Progenitor cell of endocrine pancreas (in vitro differentiated cells): ENCODE measurements around the gene MEIS2. TPM values are rescaled to one million over a fixed set of nuclear protein-coding genes. Genes with fewer than 3 reads are reported as not detected.

Source experiments
- DNase-seq: peaks from one replicate; pipeline ENCODE4 v3.0.0; 2021; ENCODE audit warnings: low spot score; ENCODE audit not compliant: unreplicated experiment
- H3K27ac Mint-ChIP-seq: 2 replicates; pipeline ENCODE4 v1.8.0; 2021; ENCODE audit warnings: mild to moderate bottlenecking, moderate library complexity, mixed read lengths
- H3K27me3 Mint-ChIP-seq: 2 replicates; pipeline ENCODE4 v1.8.0; 2021; ENCODE audit warnings: mixed read lengths
- H3K36me3 Mint-ChIP-seq: 2 replicates; pipeline ENCODE4 v1.8.0; 2022; ENCODE audit warnings: mixed read lengths; ENCODE audit not compliant: insufficient read depth
- H3K4me1 Mint-ChIP-seq: 2 replicates; pipeline ENCODE4 v1.8.0; 2021; ENCODE audit warnings: low read depth, mixed read lengths
- H3K4me3 Mint-ChIP-seq: 2 replicates; pipeline ENCODE4 v1.8.0; 2021; ENCODE audit warnings: low read depth, mild to moderate bottlenecking, moderate library complexity, mixed read lengths
- H3K9me3 Mint-ChIP-seq: 2 replicates; pipeline ENCODE4 v1.8.0; 2021; ENCODE audit warnings: low read depth, mixed read lengths
- total RNA-seq: library from RNA; stranded (reverse); gene quantifications from 2 replicates; pipeline ENCODE4 v1.2.1, GENCODE V29; 2021
- TF ChIP-seq, protein P1 (sequence below): fragments of 200-600 bp; sonication (generic); IDR thresholded peaks from one replicate; pipeline ENCODE4 v1.5.0; 2021; ENCODE audit warnings: antibody characterized with exemption, mild to moderate bottlenecking; ENCODE audit not compliant: unreplicated experiment

MEIS2 gene
- total RNA-seq, 1 donor from 2014 or later = 133 TPM

DNA sequence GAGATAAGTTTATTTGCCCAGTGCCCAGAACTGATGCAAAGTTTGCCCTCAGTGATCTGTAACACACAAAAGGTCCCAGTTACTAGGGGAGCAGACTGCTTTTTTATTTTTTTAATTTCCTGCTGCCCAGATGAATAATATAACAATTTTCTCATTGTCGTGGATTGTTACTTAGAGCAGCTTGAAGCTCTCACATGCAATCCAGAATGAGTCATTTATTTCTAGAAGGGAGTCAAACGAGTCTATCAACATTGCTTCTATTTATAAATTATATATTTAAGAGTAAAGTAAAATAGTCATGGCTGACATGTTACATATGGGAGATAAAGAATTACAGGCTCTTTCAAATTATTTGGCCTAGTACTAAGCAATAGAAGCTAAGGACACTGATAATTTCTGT is 41.3 kb downstream of the MEIS2 start:
- Mint-ChIP-seq H3K4me3 (no peak overlapping the region), H3K27me3 (no peaks in the 10 kb centered on the region), H3K36me3 (peaks cover 16% of the 10 kb centered on the region), H3K27ac (peak overlapping the region; percentile 89), H3K4me1 (peaks cover 41% of the 10 kb centered on the region), H3K9me3 (no peaks in the 10 kb centered on the region)
- TF ChIP-seq, protein P1, sequence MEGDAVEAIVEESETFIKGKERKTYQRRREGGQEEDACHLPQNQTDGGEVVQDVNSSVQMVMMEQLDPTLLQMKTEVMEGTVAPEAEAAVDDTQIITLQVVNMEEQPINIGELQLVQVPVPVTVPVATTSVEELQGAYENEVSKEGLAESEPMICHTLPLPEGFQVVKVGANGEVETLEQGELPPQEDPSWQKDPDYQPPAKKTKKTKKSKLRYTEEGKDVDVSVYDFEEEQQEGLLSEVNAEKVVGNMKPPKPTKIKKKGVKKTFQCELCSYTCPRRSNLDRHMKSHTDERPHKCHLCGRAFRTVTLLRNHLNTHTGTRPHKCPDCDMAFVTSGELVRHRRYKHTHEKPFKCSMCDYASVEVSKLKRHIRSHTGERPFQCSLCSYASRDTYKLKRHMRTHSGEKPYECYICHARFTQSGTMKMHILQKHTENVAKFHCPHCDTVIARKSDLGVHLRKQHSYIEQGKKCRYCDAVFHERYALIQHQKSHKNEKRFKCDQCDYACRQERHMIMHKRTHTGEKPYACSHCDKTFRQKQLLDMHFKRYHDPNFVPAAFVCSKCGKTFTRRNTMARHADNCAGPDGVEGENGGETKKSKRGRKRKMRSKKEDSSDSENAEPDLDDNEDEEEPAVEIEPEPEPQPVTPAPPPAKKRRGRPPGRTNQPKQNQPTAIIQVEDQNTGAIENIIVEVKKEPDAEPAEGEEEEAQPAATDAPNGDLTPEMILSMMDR = no peak
- DNase-seq = no peak

DNA sequence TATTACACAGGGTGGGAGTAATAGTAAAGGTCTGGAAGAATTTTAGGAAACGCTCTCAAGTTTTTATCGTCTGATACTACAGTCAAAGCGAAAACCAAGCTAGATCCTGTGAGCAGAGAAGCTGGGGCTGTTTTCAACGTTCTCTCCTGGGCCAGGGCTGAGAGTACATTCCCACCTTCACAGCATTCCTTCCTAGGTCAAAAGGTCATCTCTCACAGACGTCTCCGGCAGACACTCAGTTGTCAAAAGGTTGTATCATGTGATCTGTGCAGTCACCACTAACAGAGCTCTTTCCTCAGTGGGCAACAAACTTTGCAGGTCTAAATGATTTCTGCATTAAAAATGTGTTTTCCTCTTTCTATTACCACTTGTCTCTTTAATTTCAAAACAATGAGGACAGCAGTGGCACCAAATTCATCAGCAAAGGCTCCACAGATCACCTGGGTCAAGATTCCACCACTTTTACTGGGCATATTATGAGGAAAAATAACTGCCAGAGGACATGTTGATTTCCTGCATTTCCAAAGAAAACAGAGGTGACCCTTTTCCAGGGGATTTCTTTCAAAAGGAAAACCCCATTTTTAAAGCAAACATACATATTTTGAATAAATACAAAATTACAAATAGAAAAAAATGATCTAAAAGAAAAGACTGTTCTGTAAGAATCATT is 41.9 kb downstream of the MEIS2 start:
- peaks cover 41% of the 10 kb centered on the region for H3K4me1 Mint-ChIP-seq
- no peaks in the 10 kb centered on the region for H3K9me3 Mint-ChIP-seq
- peaks cover 16% of the 10 kb centered on the region for H3K36me3 Mint-ChIP-seq
- no peak for DNase-seq
- no peaks in the 10 kb centered on the region for H3K27me3 Mint-ChIP-seq
- peak overlapping the region; percentile 95 for H3K27ac Mint-ChIP-seq
- TF ChIP-seq, protein P1 = no peak
- H3K4me3 Mint-ChIP-seq = peak overlapping the region; percentile 27

DNA sequence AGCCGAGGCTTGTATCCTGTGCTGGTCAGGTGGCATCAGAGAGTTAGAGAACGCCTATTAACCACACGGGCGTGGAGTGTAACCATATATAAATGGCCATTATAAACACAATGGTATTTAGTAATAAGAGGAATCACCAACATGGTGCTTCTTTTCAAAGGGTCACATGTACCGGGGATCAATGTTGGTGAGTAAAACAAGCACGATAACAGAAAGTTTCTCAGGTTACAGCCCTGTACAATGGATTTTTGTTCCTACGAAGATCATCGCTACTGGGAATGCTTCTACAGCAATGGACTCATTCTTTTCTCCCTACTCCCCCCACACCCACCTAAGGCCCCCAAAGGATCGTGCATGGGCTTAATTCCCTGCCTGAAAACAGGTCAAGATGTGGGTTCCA is 42.5 kb downstream of the MEIS2 start:
- Mint-ChIP-seq H3K9me3 (no peaks in the 10 kb centered on the region), H3K27ac (peak overlapping the region; percentile 95), H3K27me3 (no peaks in the 10 kb centered on the region), H3K4me1 (peaks cover 41% of the 10 kb centered on the region), H3K36me3 (peaks cover 15% of the 10 kb centered on the region), H3K4me3 (peak overlapping the region; percentile 27)
- no peak for DNase-seq
- TF ChIP-seq, protein P1 = no peak

DNA sequence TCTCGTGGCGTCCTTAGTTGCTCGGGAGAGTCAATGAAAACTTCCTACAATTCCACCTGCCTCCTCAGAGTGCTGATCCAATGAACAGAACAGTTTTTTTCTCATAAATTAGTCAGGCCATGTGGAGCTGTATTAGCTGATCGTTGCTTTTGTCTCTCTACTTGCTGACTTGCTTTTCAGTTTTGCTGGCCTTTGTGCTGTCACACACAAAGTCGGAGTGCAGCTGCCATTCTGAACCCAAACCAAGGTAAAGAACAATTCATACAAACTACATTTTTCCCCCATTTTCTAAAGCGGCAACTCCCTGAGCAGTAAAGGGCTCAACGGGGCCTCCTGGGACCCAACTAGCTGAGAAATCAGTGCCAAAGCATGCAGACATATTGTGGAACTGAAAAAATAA is 43.1 kb downstream of the MEIS2 start:
- TF ChIP-seq, protein P1 = no peak
- Mint-ChIP-seq H3K36me3 (peaks cover 16% of the 10 kb centered on the region), H3K4me3 (no peak overlapping the region), H3K27ac (peak overlapping the region; percentile 95), H3K27me3 (no peaks in the 10 kb centered on the region), H3K9me3 (no peaks in the 10 kb centered on the region), H3K4me1 (peaks cover 41% of the 10 kb centered on the region)
- no peak for DNase-seq

DNA sequence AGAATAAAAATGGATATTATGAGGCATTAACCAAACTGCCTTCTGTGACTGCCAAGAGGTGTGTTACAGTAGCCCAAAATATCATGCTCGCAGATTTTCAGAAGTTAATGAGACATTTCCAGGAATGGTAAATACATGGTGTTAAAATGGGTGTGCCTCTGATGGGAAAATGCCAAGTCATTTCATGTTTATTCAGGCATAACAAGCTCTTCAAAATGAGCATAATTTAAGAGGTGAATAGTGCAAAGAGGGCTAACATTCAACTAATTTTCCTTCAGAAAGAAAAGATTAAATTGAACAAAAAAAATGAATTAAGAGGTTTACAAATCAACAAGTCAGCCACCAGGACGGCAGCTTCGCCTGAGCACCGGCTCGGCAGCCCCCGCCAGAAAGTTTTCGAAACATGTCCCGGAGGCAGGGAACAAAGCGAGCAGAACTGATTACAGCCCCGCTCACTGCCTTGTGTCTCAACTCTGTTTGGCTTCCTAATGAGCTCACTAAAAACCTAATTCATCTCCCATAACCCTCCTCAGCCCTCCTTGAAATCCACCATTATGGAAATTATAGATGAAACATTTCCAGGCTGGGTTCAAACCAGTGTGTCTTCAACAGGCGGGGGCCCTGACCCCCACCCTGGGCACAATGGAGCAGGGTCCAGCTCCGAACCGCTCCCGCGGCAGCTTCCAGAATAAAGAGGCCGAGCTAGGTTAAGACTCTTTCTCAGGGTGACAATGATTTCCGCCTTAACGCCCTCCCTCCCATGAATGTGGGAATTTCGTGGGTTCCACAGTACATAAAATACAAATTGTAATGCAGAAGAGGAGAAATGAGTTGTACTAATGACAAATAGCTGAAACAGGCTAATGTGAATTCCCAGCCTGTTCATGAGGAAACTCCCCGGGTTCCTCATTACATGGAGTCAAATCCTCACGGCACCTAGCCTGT is 43.9 kb downstream of the MEIS2 start:
- no peaks in the 10 kb centered on the region for H3K9me3 Mint-ChIP-seq
- TF ChIP-seq, protein P1 = no peak
- DNase-seq = no peak
- H3K27ac Mint-ChIP-seq = peak overlapping the region; percentile 95
- H3K36me3 Mint-ChIP-seq = peaks cover 18% of the 10 kb centered on the region
- peaks cover 41% of the 10 kb centered on the region for H3K4me1 Mint-ChIP-seq
- no peak overlapping the region for H3K4me3 Mint-ChIP-seq
- no peaks in the 10 kb centered on the region for H3K27me3 Mint-ChIP-seq
